Cardiac fibroblast (primary cell): ENCODE results near the gene AURKB.
"Not testable (repeated sequence)": the region's sequence is repeated elsewhere in the genome, so short reads cannot be mapped to it uniquely, and the experiment has no call there.

Source experiments
- DNase-seq, 2 donors: peaks; one replicate each; pipeline versions ENCODE4 v3.0.0 to v3.0.0-alpha.2; 2010; ENCODE audit warnings: low read depth in 2 of 2
- H3K4me3 ChIP-seq, 2 donors: replicated peaks in 1 of 2; 1 replicate in 1 of 2; 2 replicates in 1 of 2; pipeline ENCODE4 v1.5.1; 2011; ENCODE audit warnings: low read depth in 2 of 2, low read length in 2 of 2, mild to moderate bottlenecking in 2 of 2, moderate library complexity in 1 of 2
- TF ChIP-seq, protein P1 (sequence below): IDR thresholded peaks from one replicate; pipeline ENCODE4 v1.5.1; 2011; ENCODE audit warnings: low read depth, mild to moderate bottlenecking, low read length, inconsistent platforms

Gene AURKB

DNA sequence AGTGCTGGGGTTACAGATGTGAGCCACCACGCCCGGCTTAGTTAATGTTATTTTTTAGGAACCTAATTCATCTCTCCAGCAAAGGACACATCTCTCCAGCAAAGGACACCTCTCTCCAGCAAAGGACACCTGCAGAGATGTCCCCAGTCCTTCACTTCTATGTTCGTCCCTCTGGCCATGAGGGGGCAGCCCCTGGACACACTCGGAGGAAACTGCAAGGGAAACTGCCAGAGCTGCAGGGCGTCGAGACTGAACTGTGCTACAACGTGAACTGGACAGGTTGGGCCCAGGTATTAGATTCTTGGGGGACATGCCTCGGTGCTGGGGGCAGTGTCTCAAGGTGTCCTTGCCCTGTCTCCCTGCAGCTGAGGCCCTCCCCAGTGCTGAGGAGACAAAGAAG, 43.4 kb upstream of the AURKB start:
- DNase-seq, result peak; percentile 30 to 37
- TF ChIP-seq, protein P1, sequence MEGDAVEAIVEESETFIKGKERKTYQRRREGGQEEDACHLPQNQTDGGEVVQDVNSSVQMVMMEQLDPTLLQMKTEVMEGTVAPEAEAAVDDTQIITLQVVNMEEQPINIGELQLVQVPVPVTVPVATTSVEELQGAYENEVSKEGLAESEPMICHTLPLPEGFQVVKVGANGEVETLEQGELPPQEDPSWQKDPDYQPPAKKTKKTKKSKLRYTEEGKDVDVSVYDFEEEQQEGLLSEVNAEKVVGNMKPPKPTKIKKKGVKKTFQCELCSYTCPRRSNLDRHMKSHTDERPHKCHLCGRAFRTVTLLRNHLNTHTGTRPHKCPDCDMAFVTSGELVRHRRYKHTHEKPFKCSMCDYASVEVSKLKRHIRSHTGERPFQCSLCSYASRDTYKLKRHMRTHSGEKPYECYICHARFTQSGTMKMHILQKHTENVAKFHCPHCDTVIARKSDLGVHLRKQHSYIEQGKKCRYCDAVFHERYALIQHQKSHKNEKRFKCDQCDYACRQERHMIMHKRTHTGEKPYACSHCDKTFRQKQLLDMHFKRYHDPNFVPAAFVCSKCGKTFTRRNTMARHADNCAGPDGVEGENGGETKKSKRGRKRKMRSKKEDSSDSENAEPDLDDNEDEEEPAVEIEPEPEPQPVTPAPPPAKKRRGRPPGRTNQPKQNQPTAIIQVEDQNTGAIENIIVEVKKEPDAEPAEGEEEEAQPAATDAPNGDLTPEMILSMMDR, result peak; percentile 32
- H3K4me3 ChIP-seq, result no peak overlapping the region

DNA sequence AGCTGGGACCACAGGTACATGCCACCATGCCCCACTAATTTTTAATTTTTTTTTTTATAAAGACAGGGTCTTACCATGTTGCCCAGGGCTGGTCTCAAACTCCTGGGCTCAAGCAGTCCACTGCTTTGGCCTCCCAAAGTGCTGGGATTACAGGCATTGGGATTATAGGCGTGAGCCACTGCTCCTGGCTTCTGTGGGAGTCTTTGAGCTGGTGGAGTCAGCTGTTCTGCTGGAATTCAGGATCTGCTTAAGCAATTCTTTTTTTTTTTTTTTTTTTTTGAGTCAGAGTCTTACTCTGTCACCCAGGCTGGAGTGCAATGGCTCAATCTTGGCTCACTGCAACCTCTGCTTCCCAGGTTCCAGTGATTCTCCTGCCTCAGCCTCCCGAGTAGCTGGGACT, 41.0 kb upstream of the AURKB start:
- peak; percentile 5 to 26 for DNase-seq
- H3K4me3 ChIP-seq, result not testable (repeated sequence)

DNA sequence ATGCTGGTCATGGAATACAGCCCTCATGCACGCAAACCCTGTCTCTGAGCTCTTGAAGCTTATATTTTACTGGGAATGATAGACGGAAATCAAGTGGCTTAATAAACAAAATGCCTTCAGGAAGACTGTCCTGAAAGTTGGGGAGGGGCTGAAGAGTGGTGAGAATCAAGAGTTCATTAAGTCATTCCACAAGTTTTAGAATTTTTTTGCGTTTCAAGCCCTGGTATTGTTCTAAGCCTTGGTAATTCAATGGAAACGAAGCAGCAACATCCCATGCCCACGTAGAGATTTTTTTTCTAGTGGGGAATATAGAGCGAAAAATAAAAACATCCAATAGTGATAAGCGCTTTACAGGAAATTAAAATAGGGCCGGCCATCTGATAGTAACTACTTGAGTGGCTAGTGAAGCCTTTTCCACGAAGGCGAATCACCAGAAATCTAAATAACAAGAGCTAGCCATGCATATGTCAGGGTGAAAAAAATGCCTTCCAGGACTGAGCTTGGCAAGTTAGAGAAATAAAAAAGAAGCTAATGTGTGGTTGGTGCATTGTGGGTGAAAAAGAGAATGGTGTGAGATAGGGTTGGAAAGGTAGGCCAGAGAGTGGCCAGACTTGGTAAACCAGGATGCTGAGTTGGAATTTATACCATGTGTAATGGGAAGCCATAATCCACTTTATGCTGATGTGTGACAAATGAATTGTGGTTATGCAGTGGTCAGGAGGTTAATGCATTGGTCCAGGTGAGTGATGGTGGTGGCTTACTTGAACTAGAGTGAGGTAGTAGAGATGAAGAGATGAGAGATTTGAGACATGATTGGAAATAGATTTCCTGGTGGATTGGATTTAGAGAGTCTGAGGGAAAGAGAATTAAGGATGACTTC, 39.5 kb upstream of the AURKB start:
- no peak for DNase-seq
- peak overlapping the region; percentile 83 to 100 for H3K4me3 ChIP-seq
- TF ChIP-seq, protein P1, result no peak

DNA sequence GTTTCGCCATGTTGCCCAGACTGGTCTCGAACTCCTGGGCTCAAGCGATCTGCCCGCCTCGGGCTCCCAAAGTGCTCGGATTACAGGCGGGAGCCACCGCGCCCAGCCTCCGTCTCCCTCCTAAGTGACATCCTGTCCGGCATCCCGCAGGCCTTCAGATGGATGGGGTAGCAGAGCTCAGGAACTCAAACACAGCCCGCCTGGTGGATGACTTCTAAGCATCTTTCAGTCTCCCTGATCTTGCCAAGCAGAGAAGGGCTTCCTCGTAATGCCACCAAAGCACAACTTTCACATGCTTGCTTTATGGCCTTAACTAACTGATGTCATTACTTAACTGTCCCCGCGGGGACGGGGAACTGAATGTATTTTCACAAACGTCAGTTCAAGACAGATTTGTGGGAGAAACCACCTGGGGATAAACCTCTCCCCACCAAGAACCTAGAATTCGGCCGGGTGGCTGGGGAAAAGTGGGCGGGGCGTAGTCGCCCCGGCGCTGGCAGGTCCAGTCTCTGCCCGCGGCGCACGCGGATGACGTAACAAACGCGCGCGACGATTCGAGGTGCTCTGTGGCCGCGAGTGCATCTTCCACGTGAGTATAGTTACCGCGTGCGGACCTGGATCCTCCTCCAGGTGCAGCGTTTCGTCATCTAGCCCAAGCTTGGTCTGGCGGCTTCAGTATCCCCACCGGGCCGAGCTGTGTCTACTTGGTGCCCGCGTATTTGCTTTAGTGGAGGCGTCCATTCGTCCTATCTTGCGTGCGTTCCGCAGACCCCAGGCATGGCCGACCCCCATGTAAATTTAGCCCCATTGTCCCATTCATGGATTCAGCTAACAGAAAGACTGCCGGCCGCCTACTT, 38.6 kb upstream of the AURKB start, which contains the start of gene PFAS:
Gene PFAS (plus strand): TSS at position 539 of the 857 bp plus-strand sequence. CDS start 4,649 bp downstream, outside the sequence.
- peak within 1 kb of the TSS; percentile 83 to 100 for H3K4me3 ChIP-seq
- DNase-seq, result peak; percentile 92 to 93
- TF ChIP-seq, protein P1, result no peak

DNA sequence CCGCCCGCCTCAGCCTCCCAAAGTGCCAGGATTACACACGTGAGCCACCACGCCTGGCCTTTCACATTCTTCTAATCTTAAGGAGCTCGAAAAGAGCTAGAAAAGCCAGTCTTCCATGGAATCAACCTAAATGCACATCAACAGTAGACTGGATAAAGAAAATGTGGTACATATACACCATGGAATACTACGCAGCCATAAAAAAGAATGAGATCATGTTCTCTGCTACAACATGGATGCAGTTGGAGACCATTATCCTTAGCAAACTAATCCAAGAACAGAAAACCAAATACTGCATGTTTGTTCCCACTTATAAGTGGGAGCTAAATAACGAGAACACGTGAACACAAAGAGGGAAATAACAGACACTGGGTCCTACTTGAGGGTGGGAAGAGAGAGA, 34.4 kb upstream of the AURKB start:
- H3K4me3 ChIP-seq, result no peak overlapping the region
- DNase-seq, result no peak
- TF ChIP-seq, protein P1, result no peak

DNA sequence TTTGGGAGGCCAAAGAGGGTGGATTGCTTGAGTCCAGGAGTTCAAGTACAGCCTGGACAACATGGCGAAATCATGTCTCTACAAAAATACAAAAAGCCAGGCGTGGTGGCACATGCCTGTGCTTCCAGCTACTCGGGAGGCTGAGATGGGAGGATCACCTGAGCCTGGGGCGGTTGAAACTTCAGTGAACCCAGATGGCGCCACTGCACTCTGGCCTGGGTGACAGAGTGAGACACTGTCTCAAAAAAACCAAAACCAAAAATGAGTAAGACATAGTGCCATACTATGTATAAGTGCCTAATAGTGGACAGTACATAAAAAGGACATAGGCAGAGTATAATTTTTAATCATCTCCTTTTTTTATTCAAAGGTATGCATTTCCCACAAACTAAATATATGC, 33.5 kb upstream of the AURKB start:
- no peak for DNase-seq
- H3K4me3 ChIP-seq, result no peak overlapping the region
- TF ChIP-seq, protein P1, result no peak

DNA sequence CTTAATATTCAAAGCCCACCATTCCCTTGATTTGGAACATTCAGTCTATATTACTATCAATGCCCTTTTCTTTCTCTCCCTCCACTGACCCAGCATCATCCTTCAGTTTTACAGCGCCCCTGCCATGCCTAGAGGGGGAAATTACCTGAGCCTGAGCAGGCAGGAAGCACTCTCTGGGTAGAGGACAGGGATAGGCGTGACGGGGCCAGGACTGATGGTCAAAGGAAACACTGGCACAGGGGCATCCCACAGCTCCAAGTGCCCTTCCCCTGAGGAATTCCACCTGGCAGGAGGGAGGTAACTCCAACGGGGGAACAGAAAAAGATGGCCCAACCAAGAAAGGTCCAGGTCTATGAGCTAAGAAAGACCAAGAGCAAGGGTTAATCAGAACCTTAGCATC, 27.5 kb upstream of the AURKB start:
- TF ChIP-seq, protein P1, result no peak
- no peak for DNase-seq
- no peak overlapping the region for H3K4me3 ChIP-seq
